HT-29 (cell line): ENCODE data around the gene MAP3K5. TPM values are rescaled to one million over a fixed set of nuclear protein-coding genes. Genes with fewer than 3 reads are reported as not detected.
"Not testable (repeated sequence)": the region's sequence is repeated elsewhere in the genome, so short reads cannot be mapped to it uniquely, and the experiment has no call there.

Experiments used
- DNase-seq: peaks from one replicate; pipeline ENCODE4 v3.0.0-alpha.2; 2015; ENCODE audit warnings: low spot score
- total RNA-seq: library from RNA; depleted of rRNA; stranded (reverse); fragments of >200 nt; shearing (Covaris generic); gene quantifications from 2 replicates; pipeline ENCODE4 v1.2.3, GENCODE V29; 2014

Gene MAP3K5
- total RNA-seq, 1 experiment from 2014 or later, result 11.8 TPM

DNA sequence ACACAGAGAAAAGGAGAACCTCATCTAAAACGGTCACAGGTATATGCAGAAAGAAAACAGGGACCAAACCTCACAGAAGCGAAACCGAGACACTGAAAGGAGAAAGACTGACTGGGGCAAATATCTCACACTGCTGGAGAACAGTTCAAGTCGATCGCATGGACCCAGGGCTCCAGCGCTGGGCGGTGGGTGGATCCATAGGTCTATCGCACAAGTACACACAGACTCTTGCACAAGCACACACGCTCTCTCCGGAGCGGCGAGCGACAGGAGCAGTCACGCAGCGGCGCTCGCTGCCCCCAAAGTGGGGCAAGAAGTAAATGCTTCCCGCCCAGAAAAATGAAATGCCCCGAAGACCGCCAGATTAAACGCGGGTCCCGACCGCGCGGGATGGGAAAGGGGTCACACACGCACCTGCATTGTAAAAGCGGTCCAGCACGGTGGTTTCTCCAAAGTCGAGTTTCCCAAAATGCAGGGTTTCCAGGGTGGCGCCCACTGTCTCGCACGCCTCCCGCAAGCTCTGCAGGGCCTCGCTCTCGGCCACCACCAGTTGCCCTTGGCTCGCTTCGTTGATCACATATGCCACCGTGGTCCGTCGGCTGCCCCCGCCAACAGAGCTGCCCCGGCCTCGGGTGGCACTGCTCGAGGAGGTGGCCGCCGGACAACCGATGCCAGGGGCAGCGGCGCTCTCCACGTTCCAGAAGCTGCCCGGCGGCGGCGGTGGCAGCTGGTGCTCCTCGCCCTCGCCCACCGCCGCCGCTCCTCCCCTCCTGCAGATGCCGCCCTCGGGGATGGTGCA, 782 bp downstream of the MAP3K5 start:
- DNase-seq, result peak; percentile 80

DNA sequence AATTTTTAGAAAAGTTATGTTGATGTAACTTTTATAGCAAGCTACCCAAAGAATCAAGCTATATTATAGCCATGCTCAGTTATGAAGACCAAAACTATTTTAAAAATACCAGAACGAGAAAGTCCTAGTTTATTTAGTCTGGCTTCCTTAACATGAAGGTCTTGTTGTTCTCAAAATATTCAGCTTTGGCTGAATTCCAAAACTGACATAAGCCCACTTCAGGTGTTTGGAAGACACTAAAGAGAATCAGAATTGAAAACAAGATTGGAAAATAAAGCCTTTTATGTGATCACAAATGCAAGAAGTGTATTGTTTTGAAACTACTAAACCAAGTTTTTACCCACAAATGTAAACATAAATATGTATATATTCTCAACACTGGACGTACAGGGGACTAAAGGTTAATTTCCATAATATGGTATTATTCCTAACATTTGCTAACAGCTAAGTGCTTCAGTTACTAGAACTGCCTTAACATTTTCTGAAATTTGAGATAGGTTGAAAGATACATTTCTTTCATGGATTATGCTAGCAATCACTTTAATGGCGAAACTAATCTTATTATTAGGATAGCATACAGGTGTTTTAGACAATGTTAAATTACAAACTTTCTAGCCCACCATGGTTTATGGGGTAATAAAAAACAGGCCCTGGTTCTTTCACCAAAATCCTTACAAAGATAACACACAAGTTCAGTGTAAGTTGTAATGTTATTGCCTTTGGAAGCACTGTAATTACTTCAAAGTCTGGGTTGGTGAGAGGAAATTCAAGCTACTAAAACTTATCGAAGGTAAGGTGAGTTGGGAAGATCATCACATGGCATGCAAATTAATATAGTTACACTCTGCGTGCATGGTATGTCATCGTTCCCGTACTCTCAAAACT, 1.6 kb downstream of the MAP3K5 start:
- DNase-seq, result peak; percentile 21

DNA sequence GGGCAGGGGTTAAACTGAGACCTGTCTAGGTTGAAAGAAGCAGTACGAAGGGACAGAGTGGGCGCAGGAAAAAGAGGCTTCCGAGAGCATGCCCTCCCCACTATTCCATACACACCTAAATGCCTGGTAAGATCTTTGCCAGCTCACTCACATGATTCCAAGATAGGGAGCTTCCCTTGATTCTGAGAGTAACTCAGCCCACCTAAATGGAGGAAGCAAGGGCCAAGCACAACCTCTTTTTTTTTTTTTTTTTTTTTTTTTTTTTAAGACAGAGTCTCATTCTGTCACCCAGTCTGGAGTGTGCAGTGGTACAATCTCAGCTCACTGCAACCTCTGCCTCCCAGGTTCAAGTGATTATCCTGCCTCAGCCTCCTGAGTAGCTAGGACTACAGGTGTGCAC, 2.8 kb downstream of the MAP3K5 start:
- DNase-seq, result not testable (repeated sequence)

DNA sequence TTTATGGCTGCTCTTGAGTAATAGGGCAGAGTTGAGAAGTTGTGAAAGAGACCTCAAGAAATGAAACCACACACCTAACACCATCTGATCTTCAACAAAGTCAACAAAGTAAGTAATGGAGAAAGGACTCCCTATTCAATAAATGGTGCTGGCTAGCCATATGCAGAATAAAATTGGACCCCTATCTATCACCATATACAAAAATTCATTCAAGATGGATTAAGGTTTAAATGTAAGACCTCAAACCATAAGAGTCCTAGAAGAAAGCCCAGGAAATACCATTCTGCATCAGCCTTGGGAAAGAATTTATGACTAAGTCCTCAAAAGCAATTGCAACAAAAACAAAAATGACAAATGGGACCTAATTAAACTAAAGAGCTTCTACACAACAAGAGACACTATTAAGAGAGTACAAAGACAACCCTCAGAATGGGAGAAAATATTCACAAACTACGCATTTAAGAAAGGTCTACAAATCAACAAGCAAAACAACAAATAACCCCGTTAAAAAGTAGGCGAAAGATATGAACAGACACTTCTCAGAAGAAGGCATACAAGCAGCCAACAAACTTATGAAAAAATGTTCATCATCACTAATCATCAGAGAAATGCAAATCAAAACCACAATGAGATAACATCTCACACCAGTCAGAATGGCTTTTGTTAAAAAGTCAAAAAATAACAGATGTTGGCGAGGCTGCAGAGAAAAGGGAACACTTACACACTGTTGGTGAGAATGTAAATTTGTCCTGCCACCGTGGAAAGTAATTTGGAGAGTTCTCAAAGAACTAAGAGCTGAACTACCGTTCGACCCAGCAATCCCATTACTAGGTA, 4.0 kb downstream of the MAP3K5 start:
- peak; percentile 54 for DNase-seq

DNA sequence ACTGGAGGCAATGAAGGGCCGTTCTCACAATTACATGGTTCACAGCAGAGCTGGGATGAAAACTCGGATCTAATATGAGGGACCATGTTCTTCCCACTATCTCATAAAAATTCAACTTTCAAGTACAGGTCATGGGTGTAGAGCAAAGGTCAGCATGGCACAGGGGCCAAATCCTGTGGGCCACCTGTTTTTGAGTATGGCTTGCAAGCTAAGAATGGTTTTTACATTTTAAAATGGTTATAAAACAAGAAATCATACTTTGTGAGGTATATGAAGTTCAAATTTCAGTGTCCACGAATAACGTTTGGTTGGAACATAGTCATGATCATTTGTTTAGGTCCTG, 4.6 kb downstream of the MAP3K5 start:
- DNase-seq, result no peak

DNA sequence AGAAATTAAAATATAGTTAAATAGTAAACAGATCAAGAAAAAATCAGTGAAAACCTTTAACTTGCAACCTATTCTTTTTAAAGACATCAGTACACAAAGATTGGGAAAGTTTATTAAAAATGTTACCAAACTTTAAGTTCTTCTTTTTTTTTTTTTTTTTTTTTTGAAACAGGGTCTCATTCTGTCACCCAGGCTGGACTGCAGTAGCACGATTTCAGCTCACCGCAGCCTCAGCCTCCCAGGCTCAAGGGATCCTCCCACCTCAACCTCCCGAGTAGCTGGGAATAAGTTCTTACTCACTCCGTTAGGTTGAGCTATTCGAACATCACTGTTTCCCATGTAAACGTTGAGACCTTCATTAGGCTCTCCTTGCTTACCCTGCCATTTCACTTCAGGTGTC, 5.6 kb downstream of the MAP3K5 start:
- no peak for DNase-seq

DNA sequence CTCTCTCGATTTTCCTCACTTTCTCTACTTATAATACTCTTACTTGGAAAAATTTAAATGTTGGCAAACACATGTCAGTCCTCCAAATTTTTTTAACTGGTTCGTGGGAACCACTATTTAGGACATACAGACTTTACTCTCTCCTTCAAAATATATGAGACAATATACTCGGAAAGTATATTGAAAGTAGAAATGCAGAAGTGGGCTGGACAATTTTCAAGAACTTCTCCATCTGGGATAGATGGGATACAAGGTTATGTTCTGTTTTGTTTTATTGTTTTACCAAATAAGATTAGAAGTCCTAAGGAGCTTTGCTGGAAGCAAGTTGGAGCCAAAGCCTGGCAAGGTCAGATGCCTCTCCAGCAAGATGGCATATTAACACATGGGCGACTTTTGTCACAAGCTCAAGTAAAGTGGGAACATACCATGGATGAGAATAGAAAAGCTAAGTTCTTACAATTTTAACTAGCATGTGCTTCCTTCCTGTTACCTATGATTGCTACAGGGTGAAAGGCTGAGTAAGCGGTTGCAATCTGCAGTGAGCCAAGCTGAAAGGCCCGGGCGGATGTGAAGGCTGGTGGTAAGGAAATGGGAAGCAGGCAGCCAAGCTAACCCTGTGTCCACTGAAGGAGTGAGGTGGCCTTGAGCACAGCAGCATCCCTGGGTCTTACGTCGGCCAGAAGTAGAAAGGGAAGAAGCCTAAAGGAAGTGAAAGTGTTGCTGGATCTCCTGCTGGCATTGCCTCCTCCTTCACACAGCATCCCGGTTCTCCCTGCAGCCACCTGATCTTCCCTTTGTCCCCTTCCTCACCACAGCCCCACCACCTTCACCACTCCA, 7.1 kb downstream of the MAP3K5 start:
- DNase-seq, result no peak

DNA sequence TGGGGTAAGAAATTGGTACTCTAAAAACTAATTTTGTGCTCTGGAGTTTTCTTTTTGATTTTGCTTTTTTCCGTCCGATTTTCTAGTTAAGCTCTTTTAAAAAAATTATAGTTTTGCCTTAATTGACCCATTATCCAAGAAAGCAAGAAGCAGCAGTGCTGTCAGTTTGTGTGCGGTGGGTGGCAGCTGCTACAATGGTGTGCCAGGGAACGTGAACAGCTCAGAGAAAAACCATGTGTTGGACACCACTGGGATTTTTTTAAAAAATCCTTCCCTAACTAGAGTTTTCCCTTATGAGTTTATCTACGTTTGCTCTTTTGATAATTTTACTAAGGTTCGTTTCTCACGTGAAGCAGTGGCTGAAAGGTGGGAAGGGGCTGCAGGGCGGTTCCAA, 8.0 kb downstream of the MAP3K5 start:
- no peak for DNase-seq

DNA sequence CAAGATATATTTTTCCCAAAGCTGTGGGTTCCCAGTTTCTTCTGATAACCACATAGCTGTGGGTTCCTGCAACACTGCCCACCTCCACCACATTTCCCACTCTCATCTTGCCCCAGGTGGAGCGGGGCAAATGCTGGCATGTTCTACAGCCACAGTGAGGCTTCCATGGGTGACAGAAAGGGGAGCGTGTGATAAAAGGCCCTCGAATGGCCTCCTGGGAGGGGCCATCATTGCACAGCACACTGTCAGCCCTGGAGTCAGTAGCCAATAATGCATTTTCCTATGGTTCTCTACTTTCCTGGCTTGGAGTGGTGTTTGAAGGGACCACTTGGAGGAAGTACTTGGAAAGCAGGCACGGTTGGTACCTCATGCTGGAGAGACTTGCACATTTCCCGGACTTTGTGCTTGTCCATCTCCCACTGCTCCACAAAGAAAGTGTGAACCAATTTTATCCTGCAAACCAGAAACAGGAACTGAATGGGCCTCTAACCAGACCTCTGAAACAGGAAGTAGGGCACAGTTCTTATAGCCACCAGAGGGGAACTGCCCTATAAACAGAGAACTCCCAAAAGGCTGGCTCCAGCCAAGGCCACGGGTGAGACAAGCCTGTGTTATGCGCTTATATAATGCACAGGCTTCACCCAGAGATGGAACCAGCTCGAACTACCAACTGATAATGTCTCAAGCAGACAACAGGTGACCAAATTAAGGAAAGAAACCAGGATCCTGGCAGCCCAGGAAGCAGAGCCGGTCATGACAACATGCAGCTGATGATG, 8.6 kb downstream of the MAP3K5 start:
- no peak for DNase-seq

DNA sequence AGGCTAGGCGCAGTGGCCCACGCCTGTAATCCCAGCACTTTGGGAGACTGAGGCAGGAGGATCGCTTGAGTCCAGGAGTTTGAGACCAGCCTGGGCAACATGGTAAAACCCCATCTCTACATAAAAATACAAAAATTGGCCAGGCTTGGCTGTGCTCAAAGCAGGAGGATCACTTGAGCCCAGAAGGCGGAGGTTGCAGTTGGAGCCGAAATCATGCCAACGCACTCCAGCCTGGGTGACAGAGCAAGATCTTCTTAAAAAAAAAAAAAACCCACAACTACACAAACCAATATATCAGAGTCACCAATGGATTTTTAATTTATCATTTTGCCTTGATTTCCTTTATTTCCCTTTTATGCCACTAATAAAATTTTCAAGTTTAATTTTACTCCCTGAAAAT, 9.3 kb downstream of the MAP3K5 start:
- DNase-seq, result no peak

DNA sequence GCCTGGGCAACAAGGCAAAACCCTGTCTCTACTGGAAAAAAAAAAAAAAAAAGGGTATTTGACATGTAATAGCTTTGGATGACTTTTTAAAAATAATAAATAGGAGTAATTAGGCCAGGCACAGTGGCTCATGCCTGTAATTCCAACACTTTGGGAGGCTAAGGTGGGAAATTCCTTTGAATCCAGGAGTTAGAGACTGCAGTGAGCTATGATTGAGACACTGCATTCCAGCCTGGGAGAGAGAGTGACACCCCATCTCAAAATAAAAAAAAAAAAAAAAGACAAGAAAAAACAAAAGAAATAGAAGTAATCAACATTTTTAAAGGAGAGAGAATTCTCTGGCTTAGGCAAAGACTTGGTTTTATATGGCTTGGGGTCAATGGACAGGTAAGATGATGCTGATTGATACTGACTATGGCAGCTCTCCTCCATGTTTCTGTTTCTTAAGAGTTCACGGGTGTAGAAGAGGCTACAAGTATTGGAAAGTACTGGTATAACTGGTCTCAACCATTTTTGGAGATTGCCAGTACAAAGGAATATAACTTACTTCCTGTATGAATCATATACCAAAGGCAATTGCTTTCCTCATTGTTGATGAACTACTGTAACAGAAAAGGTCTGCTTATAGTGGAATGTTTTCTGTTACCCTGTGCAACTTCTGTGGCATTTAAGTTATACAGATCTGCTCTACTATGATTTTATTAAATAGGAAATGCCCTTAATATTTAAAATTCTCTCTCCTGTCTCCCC, 10.1 kb downstream of the MAP3K5 start:
- DNase-seq, result peak; percentile 35

DNA sequence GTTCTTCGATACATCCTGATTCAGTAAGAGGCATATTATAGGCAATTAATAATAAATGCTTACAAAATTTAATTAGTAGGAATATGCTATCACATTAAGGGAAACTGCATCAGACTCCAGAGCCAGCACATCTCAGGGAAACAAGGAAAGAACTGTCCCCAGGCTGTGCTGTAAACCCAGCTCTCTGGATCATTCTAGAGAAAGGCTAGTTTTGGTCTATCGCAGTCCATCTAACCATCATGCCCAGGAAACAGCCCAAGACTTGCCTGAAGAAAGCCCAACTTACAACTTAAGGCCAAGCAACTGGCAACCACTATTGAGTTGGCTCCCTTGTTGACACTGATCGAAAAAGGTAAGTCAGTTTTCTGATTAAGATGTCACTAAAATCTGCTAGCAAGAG, 11.3 kb downstream of the MAP3K5 start:
- DNase-seq, result no peak

DNA sequence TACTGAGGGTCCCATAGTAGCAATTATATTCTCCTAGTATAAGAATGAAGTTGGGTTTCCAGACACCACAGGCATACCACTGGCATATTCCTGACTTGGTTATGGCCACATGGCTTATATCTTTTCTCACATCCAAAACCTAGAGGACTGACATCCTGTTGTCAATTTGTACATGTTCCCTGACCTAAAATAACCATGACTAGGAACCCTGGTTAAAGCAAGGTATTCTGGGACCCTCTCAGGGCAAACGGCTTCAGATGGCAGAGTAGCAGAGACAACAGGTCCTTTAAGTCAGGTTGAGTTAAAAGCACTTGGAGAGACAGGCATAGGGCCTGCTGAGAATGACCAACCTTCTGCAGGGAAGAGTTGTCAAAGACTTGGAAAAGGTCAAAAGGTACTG, 12.6 kb downstream of the MAP3K5 start:
- DNase-seq, result no peak

DNA sequence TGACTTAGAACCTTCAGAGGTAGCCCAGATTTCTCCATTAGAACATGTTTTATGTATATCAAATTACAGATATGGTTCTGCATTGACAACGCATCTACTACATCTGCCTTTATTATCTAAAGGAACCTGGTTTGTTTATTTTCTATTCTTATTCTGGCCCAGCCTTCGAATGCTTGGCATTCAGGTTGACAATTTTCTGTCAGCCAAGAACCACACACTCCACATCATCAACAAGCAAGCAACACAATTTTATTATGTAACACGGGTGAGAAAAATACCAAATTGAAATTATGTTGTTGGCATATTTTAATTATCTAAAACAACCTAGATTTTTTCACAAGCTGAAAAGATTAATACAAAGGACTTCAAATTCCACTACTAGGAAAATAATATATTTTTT, 14.6 kb downstream of the MAP3K5 start:
- DNase-seq, result no peak

DNA sequence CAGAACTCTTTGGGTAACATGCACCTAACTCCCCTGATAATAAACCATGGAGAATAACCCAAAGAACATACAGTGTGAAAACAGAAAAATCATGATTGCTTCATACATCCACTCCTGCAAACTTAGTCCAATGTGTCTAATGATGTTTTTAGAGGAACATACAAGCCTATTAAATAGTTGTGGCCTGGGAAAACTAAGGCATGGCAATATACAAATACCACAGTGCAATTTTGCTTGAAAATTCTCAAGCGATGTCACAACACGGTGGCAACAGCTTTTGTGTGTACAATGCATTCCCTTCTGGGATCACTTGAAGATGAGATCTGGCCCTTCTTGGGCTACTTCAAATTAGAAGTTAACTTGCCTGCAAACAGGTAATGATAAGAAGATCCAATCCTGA, 16.7 kb downstream of the MAP3K5 start:
- no peak for DNase-seq

DNA sequence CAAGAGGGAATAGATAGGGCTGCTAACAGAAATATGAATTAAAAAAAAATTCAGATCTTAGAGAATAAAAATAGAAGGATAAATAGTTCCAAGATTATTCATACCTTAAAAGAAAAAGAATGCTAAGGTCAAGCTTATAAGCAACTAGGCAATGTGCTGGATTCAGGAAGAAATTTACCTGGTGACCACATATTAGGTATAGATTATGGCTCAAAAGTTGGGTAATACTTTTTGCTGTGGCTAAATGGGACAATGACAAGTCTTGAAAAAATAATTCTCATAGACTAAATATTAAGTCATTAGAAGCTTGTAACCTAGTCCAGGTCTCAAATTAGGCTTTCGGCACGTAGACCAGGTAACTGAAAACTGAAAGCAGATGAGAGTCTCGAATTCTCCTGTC, 17.2 kb downstream of the MAP3K5 start:
- no peak for DNase-seq

DNA sequence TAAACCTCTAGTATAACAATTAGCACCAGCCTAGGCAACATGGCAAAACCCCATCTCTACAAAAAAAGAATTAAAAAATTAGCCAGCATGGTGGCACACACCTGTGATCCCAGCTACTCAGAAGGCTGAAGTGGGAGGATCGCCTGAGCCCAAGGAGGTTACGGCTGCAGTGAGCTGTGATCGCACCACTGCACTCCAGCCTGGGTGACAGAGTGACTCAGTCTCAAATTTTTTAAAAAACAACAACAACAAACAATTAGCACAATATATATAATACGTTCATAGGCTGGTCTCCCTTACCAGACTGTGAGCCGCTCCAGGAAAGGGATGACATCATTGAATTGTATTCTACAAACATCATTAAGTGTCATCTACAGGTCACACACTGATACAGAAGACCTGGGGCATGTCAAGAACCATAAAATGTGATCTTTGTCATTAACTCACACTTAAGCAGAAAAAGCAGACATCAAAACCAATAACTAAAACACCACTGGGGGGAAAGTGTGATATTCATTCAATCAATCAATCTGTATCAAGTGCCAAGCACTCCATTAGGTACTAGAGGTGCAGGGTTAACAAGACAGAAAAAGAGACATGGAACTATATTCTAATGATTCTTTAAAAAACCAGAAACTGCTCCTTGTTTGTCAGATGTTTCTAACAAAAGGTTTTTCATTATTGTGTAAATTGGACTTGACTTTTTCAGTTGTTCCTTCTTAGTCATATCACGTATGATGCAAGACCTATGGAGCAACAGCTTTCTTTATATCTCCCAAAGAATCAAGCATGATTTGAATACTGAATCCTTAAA, 17.8 kb downstream of the MAP3K5 start:
- no peak for DNase-seq

DNA sequence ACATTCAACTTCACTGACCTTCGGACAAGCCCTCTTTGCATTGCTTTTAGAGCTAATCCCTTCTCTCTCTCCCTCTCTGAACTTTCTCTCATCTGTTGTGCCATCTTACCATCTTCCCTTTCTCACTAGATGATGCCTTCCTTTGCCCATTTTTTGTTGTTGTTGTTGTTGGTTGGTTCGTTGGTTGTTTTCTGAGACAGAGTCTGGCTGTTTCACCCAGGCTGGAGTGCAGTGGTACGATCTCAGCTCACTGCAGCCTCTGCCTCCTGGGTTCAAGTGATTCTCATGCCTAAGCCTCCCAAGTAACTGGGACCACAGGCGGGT, 18.8 kb downstream of the MAP3K5 start:
- DNase-seq, result no peak
